RPMI8226 (cell line): Measurements from ENCODE around the gene NUFIP2.
A peak's percentile ranks its signal among the peaks of the same experiment; 100 is the strongest.
"Not testable (repeated sequence)": the region's sequence is repeated elsewhere in the genome, so short reads cannot be mapped to it uniquely, and the experiment has no call there.

Experiments
- DNase-seq: peaks from one replicate; pipeline ENCODE4 v3.0.0-alpha.2; 2015

Gene NUFIP2

DNA sequence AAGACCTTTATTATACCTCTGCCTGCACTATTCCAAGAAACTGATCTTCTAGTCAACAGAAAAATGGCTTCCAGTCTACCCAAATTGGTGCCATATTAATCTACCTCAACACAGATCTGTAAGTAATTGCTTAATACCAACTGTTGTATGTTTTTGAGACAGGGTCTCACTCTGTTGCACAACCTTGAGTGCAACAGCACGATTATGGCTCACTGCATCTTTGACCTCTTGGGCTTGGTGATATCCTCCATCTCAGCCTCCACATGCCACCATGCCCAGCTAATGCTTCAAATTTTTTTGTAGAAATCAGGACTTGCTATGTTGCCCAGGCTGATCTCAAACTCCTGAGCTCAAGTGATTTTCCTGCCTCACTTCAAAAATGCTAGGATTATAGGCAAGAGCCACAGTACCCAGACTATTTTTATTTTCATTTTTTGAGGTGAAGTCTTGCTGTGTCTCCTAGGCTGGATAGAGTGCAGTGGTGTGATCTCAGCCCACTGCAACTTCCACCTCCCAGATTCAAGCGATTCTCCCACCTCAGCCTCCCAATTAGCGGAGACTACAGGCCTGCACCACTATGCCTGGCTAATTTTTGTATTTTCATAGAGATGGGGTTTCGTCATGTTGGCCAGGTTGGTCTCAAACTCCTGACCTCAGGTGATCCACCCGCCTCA lies 14.4 kb downstream of the NUFIP2 start:
- no peak for DNase-seq

- DNase-seq: no peak
Observed at GRCh38 chr17:29278692-29279091, 15.3 kb downstream of the NUFIP2 start.

DNA sequence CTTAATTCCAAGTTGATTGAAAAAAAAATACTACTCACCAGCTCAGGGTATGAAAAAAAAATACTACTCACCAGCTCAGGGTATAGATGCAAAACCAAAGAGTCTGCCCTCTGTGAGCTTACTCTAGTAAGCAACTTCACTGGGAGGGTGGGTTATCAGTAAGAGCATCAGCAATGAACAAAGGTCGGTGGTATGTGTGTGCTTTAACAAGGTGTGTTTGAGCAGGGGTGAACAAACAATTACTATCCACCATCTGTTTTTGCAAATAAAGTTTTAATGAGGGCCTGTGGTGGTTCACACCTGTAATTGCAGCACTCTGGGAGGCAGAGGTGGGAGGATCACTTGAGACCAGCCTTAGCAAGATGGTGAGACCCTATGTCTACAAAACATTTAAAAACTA lies 20.0 kb downstream of the NUFIP2 start:
- DNase-seq: no peak

GRCh38 chr17:29271980-29272379 lies 22.0 kb downstream of the NUFIP2 start:
- not testable (repeated sequence) for DNase-seq

DNA sequence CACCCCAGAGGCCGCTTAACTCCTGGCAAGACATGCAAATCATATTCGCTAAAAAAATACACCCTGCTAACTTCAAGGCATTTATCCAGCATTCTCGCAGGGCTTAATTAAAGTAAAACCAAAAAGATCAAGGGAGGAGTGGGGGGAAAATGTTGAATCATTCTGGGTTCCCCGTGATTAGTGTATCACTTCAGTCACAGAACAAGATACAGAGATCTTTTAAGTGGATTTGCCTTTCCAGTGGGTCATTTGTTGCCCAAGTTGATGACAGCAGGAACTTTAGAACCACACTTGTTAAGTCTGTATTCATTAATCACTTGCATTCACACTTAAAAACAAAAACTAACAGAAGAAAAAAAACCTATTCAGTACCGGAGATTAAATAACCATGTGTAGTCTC lies 30.0 kb downstream of the NUFIP2 start:
- DNase-seq: no peak

DNA sequence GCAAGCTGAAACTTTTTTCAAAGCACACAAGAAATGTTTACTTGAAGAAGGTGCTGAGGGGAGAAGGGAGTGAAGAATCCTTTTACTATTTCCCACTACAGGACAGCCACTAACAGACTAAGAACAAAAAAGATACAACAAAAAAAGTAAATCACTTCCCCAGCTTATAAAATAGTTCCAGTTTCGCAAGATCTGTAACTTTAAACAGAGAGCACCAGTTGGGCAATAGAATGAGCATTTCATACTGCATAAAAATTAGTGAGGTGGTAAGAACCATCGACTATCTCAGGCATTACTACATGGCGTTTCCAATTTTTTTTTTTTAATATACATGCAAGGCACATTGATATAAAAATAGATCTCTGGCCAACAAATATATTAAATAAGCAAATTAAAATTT lies 36.2 kb downstream of the NUFIP2 start:
- no peak for DNase-seq

DNA sequence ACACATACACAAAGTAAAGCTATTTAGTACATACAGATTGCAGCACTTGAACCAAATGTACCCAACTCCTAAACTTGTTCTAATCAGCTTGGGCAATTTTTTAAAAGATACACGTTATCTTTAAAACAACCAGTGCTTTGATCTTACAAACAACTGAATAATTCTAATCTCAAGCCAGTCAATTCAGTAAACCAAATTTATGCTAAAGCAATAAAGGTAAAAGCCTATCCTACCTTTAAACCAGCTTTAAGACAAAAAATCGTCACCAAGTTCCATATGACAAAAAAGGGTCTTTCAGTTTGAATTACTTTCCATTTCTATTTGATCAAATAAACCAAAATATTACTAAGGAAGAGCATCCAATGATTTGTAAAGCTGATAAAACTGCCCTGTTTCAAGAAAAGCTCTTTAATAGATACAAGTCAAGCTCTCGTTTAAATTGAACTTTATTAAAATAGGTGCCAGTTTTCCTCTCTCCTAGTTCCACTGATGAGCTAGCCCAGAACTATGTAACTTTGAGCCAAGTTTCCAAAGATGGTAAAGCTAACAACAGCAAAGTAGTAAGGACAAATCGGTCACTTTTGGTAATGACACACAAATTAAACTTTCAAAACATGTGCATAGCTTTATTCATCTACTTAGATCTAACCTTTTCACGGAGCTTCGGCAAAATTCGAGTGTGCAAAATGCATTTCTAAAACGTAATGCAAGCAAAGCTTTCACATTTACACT lies 37.0 kb downstream of the NUFIP2 start:
- no peak for DNase-seq

DNA sequence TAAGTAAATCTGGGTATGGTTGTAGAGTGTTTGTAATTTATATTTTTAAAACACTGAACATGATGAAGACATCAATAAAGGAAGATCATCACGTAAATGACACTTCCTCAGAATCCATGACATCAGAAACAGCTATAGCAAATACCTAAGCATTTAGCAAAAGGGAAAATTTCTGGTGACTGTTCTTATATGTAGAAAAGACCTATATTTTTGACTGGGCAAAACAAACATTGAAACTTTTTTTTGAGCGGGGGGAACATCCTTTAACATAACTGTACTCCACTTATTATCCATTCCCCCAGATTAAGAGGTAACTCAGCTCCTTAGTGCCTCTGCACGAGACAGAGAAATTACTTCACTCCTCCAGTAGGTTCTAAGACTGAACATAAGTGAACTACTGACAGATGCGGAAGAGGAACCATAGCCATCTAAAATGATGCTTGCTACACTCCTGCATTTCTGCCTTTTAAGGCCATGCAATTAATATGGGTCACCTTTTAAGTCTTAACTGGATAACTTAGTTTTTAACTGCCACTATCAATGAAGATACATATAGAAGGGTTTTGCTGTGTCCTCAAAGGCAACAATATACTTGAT lies 37.9 kb downstream of the NUFIP2 start:
- no peak for DNase-seq

- no peak for DNase-seq
Observed at GRCh38 chr17:29253037-29253436, 40.9 kb downstream of the NUFIP2 start.

DNA sequence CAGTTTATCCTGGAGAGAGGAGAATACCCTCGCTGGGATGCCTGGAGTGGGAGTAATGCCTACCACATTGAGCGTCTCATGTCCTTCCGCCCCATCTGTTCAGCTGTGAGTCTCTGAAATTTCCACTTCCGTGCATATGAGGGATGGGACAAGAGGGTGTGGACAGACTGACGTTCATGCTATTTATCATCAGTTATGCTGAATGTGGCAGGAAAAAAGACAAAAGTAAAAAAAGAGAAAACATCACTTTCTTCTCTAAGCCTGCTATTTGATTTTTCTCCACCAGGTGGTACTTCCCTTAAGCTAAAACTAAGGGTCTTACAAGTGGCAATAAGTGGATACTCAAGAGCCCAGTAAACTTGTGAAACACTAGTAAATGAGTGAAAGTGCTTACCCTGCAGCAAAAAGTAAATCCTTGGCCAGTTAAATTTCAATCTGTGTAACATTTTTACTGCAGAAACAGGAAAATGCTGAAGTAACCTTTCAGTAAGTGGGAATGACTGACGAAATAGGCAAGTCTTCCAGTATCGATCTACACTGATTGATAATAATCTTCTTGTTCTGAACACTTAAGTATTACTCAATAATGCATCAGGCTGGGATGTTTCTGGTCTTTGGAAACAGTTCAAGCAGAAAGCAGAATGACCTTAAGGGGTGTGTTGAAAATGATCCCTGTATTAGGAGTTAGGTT lies 41.7 kb downstream of the NUFIP2 start:
- peak; percentile 18 for DNase-seq

DNA sequence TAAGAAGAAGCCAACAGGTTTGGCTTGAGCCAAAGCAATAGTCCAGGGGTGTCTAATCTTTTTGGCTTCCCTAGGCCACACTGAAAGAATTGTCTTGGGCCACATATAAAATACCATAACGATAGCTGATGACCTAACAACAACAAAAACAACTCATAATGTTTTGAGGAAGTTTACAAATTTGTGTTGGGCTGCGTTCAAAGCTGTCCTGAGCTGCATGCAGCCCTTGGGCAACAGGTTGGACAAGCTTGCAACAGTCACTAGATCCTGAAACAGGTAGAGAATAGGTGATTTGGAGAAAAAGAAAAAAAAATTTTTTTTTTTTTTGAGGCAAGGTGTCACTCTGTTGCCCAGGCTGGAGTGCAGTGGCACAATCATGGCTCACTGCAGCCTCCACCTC lies 42.8 kb downstream of the NUFIP2 start:
- no peak for DNase-seq

DNA sequence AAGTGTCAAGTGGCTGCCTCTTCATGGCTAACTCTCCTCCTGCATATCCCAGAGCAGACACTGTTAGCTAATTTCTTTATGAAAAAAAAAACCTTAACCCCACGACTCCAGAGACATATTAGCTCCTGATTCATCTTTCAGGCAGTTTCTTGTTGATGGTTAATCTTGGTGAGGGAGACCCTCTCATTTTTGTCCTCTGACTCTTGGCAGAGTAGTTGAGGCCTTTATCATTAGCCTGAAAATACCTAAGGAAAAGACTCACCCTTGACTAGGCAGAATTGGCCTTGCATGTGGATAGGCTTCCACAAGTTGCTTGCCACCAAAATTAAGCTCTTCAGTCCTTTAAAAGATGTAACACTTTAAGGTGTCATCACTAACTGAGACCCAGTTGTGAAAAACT lies 43.3 kb downstream of the NUFIP2 start:
- DNase-seq: no peak

DNA sequence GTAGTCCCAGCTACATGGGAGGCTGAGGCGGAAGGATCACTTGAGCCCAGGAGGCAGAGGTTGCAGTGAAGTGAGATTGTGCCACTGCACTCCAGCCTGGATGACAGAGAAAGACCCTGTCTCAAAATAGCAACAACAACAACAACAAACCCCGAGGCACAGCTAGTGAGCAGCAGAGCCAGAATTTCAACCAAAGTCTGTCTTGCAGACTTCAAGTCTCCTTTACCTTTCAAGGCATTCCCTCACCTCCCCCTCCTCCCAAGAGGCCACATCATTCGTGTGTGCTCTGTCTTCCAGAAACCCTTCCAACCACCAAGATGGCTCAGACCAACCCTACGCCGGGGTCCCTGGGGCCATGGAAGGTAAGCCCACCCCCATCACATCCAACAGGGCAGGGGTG lies 45.1 kb downstream of the NUFIP2 start:
- DNase-seq: no peak

GRCh38 chr17:29247219-29247618 lies 46.7 kb downstream of the NUFIP2 start:
- DNase-seq: no peak

DNA sequence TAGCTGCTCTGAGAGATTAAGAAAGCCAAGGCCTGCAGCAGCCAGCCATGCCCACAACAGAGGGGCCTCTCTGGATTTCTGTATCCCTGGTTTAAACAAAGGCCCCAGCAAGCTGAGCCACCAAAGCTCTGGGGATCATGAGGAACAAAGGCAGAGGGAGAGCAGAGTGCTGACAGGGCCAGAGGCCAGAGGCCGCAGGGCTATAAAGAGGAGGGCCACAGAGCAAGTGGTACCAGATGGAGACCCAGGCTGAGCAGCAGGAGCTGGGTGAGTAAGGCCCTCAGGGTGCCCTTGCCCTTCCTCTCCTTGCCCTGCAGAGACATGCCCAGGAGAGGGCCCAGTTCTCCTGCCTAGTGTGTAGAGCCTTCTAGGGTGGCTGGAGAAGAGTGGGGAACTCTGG lies 47.3 kb downstream of the NUFIP2 start, which contains the start of gene CRYBA1:
Gene CRYBA1, plus strand, starts transcription at position 232 of the 400 bp plus-strand sequence. Its CDS starts 5 bp downstream, at position 237.
- no peak for DNase-seq

- no peak for DNase-seq
Observed at GRCh38 chr17:29245401-29245800, 48.5 kb downstream of the NUFIP2 start.

GRCh38 chr17:29243792-29244191 lies 50.2 kb downstream of the NUFIP2 start:
- peak; percentile 56 for DNase-seq

DNA sequence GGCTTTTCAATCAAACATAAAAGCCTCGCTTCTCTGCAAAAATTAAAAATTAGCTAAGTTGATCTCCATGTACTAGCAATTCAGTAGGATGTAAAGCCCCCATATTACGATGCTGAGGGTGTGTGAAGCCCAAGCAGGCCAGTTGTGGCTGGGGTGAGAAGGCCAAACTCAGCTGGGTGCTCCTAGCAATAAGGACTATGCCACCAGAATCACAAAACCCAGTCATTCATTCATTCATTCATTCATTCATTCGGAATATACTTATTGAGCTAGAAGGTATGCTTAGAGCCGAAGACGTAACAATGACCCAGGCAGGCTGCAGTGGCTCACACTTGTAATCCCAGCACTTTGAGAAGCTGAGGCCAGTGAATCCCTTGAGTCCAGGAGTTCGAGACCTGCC lies 51.2 kb downstream of the NUFIP2 start:
- DNase-seq: no peak

GRCh38 chr17:29242051-29242450 lies 51.9 kb downstream of the NUFIP2 start:
- DNase-seq: no peak

GRCh38 chr17:29240968-29241963 lies 52.7 kb downstream of the NUFIP2 start:
- no peak for DNase-seq

- DNase-seq: no peak
Observed at GRCh38 chr17:29240477-29240876, 53.5 kb downstream of the NUFIP2 start.

DNA sequence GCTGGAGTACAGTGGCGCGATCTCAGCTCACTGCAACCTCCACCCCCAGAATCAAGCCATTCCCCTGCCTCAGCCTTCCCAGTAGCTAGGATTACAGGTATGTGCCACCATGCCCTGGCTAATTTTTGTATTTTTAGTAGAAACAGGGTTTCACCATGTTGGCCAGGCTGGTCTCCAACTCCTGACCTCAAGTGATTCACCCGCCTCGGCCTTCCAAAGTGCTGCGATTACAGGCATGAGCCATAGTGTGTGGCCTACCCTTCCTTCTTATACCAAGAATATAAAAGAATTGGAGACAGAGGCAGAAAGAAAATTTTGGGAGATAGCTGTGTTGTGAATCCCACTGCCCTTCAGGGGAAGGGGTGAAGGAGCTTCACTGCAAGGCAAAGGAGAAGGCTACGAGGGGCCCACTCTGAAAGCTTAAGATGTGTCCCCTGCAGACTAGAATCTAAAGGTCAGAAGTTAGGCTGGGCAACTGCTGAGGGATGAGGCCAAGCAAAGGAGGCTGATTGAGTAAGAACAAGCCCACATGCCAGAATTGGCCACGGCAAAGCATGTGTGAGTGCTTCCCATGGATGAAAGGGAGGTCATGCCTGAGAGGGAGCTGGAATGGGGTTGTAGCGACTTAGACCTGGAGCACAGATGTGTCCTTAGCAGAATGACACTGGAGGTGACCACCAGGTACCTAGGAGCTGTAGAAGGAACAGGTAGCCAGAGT lies 55.7 kb downstream of the NUFIP2 start:
- no peak for DNase-seq
